Type B pancreatic cell (in vitro differentiated cells): ENCODE data around the gene IL16. TPM values are rescaled to one million over a fixed set of nuclear protein-coding genes. Genes with fewer than 3 reads are reported as not detected.
A peak's percentile ranks its signal among the peaks of the same experiment; 100 is the strongest.

Experiments used
- DNase-seq: peaks from one replicate; pipeline ENCODE4 v3.0.0; 2021; ENCODE audit warnings: mixed read lengths; ENCODE audit not compliant: unreplicated experiment; ENCODE audit errors: extremely low spot score
- H3K27ac Mint-ChIP-seq: 2 replicates; pipeline ENCODE4 v1.8.0; 2021; ENCODE audit warnings: mild to moderate bottlenecking, mixed read lengths
- H3K27me3 Mint-ChIP-seq: 2 replicates; pipeline ENCODE4 v1.8.0; 2021; ENCODE audit warnings: mixed read lengths
- H3K36me3 Mint-ChIP-seq: 2 replicates; pipeline ENCODE4 v1.8.0; 2021; ENCODE audit warnings: mixed read lengths
- H3K4me1 Mint-ChIP-seq: one replicate; pipeline ENCODE4 v1.8.0; 2021; ENCODE audit warnings: mixed read lengths; ENCODE audit not compliant: unreplicated experiment
- H3K4me3 Mint-ChIP-seq: 2 replicates; pipeline ENCODE4 v1.8.0; 2021; ENCODE audit warnings: mild to moderate bottlenecking, mixed read lengths
- H3K9me3 Mint-ChIP-seq: 2 replicates; pipeline ENCODE4 v1.8.0; 2021; ENCODE audit warnings: mixed read lengths
- total RNA-seq: library from RNA; stranded (reverse); gene quantifications from 2 replicates; pipeline ENCODE4 v1.2.1, GENCODE V29; 2021; ENCODE audit warnings: low replicate concordance
- TF ChIP-seq, protein P1 (sequence below): fragments of 200-600 bp; sonication (generic); conservative IDR thresholded peaks from 2 replicates; pipeline ENCODE4 v1.5.0; 2021; ENCODE audit warnings: antibody characterized with exemption, mild to moderate bottlenecking

IL16 gene
- total RNA-seq, 1 donor from 2014 or later: 0.14 TPM

DNA sequence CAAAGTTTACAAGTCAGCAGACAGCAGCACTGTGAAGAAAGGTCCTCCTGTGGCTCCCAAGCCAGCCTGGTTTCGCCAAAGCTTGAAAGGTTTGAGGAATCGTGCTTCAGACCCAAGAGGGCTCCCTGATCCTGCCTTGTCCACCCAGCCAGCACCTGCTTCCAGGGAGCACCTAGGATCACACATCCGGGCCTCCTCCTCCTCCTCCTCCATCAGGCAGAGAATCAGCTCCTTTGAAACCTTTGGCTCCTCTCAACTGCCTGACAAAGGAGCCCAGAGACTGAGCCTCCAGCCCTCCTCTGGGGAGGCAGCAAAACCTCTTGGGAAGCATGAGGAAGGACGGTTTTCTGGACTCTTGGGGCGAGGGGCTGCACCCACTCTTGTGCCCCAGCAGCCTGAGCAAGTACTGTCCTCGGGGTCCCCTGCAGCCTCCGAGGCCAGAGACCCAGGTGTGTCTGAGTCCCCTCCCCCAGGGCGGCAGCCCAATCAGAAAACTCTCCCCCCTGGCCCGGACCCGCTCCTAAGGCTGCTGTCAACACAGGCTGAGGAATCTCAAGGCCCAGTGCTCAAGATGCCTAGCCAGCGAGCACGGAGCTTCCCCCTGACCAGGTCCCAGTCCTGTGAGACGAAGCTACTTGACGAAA, 103.1 kb downstream of the IL16 start:
- H3K9me3 Mint-ChIP-seq: no peaks in the 10 kb centered on the region
- no peak for DNase-seq
- no peaks in the 10 kb centered on the region for H3K36me3 Mint-ChIP-seq
- H3K27ac Mint-ChIP-seq: no peak overlapping the region
- H3K4me1 Mint-ChIP-seq: peaks cover 20% of the 10 kb centered on the region
- H3K27me3 Mint-ChIP-seq: peaks cover 5% of the 10 kb centered on the region
- H3K4me3 Mint-ChIP-seq: no peak overlapping the region
- TF ChIP-seq, protein P1, sequence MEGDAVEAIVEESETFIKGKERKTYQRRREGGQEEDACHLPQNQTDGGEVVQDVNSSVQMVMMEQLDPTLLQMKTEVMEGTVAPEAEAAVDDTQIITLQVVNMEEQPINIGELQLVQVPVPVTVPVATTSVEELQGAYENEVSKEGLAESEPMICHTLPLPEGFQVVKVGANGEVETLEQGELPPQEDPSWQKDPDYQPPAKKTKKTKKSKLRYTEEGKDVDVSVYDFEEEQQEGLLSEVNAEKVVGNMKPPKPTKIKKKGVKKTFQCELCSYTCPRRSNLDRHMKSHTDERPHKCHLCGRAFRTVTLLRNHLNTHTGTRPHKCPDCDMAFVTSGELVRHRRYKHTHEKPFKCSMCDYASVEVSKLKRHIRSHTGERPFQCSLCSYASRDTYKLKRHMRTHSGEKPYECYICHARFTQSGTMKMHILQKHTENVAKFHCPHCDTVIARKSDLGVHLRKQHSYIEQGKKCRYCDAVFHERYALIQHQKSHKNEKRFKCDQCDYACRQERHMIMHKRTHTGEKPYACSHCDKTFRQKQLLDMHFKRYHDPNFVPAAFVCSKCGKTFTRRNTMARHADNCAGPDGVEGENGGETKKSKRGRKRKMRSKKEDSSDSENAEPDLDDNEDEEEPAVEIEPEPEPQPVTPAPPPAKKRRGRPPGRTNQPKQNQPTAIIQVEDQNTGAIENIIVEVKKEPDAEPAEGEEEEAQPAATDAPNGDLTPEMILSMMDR: no peak

DNA sequence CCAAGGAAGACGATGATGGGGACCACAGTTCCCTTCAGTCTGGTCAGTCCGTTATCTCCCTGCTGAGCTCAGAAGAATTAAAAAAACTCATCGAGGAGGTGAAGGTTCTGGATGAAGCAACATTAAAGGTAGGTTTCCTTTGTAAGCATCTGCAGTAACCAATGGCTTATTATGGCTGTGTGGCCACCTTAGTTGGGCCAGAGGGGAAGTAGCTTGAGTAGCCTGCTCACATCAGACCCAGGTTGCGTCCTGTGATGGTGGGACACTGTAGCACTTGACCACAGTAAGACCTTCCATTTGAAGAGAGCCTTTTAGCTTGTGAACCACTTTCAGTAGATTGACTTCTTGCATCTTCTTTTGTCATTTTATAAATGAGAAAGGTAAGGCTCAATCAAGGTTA, 104.7 kb downstream of the IL16 start:
- H3K4me1 Mint-ChIP-seq: peaks cover 15% of the 10 kb centered on the region
- TF ChIP-seq, protein P1: no peak
- H3K4me3 Mint-ChIP-seq: no peak overlapping the region
- no peak overlapping the region for H3K27ac Mint-ChIP-seq
- H3K27me3 Mint-ChIP-seq: no peaks in the 10 kb centered on the region
- no peaks in the 10 kb centered on the region for H3K9me3 Mint-ChIP-seq
- H3K36me3 Mint-ChIP-seq: no peaks in the 10 kb centered on the region
- DNase-seq: no peak

DNA sequence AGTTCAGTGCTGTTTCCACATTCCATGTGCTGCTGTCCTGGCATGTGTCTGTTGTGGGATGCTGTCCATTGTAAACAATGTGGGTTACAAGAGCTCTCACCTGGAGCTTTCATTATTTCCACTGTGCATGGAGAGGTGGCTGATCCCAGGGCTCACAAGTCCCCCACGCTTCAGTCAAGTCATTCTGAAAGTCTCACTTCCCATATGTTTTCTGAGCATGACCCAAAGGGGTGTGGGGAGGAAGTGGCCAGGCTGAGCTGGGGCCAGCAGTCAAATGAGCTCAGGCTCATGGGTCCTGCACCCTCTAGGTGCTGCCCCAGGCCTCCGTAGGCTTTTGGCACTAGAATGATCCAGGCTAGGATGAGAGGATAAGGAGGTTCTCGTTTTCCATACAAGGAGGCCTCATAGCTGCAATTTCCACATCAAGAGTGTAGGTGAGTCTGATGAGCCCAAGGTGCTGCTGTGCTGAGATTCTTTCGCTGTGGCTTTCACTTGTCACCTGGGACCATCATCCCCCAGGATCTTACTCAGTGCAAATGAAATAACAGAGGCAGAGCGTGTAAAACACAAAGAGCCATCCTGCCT, 105.2 kb downstream of the IL16 start:
- Mint-ChIP-seq H3K27ac (no peak overlapping the region), H3K27me3 (no peaks in the 10 kb centered on the region), H3K4me3 (no peak overlapping the region), H3K9me3 (no peaks in the 10 kb centered on the region), H3K36me3 (no peaks in the 10 kb centered on the region), H3K4me1 (peaks cover 15% of the 10 kb centered on the region)
- no peak for DNase-seq
- TF ChIP-seq, protein P1: no peak

DNA sequence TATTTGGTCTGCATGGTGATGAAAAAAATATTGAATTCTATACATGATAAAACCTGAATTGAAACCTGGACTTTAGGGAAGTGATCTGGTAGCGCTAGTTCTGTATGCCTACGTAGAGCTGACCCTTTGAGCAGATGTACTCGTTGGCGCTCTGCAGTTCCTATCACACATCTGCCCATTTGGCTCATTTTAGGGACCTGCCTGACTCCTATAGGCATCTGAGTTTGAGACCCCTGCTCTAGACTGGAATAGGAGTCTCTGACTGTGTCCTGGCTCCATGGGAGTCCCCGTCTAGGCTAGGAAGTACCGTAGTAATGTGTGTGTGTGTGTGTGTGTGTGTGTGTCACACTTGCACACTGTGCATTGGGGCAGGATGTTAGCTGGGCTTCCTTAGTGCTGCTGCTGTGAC, 106.0 kb downstream of the IL16 start:
- H3K27me3 Mint-ChIP-seq: no peaks in the 10 kb centered on the region
- H3K36me3 Mint-ChIP-seq: no peaks in the 10 kb centered on the region
- TF ChIP-seq, protein P1: no peak
- no peak overlapping the region for H3K4me3 Mint-ChIP-seq
- H3K27ac Mint-ChIP-seq: no peak overlapping the region
- no peak for DNase-seq
- peaks cover 15% of the 10 kb centered on the region for H3K4me1 Mint-ChIP-seq
- no peaks in the 10 kb centered on the region for H3K9me3 Mint-ChIP-seq

DNA sequence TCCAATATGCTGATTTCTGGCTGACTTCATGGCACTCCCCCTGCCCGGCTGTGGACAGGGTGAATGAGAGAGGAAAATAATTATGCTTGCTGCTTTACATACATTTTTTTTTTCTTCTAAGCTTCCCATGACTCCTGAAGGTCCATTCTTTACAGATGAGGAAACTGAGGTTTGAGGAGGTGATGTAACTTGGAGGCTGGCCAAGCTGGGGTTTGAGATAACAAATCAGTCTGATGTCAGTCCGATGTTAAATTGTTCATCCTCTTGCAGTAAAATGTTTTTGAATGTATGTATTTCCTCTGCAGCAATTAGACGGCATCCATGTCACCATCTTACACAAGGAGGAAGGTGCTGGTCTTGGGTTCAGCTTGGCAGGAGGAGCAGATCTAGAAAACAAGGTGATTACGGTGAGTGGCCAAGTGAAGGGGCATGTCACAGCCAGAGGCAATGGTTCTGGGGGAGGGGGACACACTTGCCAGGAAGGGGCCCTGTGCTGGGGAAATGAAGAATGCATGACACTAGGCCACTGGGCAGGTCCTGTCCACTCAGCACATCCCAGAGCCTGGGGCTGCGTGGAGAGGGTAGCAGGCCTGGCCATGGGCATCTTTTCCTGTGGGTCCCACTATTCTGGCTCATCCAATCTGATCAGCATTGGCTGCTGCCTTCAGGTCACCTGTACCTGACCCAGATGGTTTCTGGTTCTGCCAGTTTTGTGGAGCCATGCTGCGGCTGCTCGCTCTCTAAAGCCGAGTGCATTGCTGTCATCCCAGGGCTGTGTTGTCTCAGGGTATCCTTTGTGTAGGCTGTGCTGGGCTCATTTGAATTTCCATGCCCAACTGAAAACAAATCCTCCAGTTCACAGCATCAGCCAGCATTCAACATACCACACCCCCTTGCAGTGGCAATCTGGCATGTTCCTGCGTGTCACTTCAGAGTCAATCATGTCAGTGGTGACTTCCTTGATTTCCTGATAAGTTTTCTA, 106.9 kb downstream of the IL16 start:
- Mint-ChIP-seq H3K4me3 (no peak overlapping the region), H3K9me3 (no peaks in the 10 kb centered on the region), H3K36me3 (no peaks in the 10 kb centered on the region), H3K27me3 (no peaks in the 10 kb centered on the region), H3K27ac (peak overlapping the region; percentile 70), H3K4me1 (peaks cover 15% of the 10 kb centered on the region)
- DNase-seq: no peak
- TF ChIP-seq, protein P1: no peak
